Coronary artery (tissue), 2 donors: ENCODE data around the gene HSD17B4.

Experiments
- DNase-seq: peaks from one replicate; pipeline ENCODE4 v3.0.0-alpha.2; 2017; ENCODE audit warnings: low spot score
- H3K27ac ChIP-seq, 2 donors: fragments of 200-600 bp; sonication (generic); one replicate each; pipeline ENCODE4 v1.5.1; 2016 to 2019
- H3K4me3 ChIP-seq: fragments of 200-600 bp; sonication (generic); 2 replicates; pipeline ENCODE4 v1.5.1; 2016; ENCODE audit warnings: mild to moderate bottlenecking, moderate library complexity
- TF ChIP-seq, protein P1 (sequence below): fragments of 200-600 bp; sonication (generic); IDR thresholded peaks from one replicate; pipeline ENCODE4 v1.5.1; 2019; ENCODE audit warnings: antibody characterized with exemption

The HSD17B4 gene, protein sequence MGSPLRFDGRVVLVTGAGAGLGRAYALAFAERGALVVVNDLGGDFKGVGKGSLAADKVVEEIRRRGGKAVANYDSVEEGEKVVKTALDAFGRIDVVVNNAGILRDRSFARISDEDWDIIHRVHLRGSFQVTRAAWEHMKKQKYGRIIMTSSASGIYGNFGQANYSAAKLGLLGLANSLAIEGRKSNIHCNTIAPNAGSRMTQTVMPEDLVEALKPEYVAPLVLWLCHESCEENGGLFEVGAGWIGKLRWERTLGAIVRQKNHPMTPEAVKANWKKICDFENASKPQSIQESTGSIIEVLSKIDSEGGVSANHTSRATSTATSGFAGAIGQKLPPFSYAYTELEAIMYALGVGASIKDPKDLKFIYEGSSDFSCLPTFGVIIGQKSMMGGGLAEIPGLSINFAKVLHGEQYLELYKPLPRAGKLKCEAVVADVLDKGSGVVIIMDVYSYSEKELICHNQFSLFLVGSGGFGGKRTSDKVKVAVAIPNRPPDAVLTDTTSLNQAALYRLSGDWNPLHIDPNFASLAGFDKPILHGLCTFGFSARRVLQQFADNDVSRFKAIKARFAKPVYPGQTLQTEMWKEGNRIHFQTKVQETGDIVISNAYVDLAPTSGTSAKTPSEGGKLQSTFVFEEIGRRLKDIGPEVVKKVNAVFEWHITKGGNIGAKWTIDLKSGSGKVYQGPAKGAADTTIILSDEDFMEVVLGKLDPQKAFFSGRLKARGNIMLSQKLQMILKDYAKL

DNA sequence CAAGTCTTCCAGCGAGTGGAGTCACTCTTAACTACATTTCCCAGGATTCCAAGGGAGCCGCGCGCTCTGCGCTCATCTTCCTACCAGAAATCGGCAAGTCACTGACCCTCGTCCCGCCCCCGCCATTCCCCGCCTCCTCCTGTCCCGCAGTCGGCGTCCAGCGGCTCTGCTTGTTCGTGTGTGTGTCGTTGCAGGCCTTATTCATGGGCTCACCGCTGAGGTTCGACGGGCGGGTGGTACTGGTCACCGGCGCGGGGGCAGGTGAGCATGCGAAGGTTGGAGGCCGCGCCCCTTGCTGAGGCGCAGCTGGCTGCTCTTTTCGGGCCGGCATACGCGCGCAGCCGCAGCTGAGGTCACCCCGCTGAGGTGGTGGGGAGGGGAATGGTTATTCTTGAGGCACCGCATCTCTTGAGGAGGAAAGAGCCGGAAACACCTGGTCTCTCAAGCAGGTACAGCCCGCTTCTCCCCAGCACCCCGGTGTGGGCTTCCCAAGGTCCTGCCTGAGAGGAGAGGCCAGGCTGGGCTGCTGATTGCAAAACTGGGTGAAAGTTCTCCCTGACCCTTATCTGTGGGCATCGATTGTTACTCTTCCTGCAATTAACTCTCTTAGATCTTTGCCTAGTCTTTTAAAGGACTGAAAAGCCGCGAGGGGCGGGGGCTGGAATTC is at the start of gene HSD17B4:
Gene HSD17B4 (plus strand): TSS at position 125 of the 667 bp plus-strand sequence. CDS start 79 bp downstream, at position 204.
- peak; percentile 94 for DNase-seq
- TF ChIP-seq, protein P1, sequence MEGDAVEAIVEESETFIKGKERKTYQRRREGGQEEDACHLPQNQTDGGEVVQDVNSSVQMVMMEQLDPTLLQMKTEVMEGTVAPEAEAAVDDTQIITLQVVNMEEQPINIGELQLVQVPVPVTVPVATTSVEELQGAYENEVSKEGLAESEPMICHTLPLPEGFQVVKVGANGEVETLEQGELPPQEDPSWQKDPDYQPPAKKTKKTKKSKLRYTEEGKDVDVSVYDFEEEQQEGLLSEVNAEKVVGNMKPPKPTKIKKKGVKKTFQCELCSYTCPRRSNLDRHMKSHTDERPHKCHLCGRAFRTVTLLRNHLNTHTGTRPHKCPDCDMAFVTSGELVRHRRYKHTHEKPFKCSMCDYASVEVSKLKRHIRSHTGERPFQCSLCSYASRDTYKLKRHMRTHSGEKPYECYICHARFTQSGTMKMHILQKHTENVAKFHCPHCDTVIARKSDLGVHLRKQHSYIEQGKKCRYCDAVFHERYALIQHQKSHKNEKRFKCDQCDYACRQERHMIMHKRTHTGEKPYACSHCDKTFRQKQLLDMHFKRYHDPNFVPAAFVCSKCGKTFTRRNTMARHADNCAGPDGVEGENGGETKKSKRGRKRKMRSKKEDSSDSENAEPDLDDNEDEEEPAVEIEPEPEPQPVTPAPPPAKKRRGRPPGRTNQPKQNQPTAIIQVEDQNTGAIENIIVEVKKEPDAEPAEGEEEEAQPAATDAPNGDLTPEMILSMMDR = no peak
- Histone ChIP-seq H3K4me3 (peak within 1 kb of the TSS; percentile 91), H3K27ac (peak within 1 kb of the TSS; percentile 78 to 92)

DNA sequence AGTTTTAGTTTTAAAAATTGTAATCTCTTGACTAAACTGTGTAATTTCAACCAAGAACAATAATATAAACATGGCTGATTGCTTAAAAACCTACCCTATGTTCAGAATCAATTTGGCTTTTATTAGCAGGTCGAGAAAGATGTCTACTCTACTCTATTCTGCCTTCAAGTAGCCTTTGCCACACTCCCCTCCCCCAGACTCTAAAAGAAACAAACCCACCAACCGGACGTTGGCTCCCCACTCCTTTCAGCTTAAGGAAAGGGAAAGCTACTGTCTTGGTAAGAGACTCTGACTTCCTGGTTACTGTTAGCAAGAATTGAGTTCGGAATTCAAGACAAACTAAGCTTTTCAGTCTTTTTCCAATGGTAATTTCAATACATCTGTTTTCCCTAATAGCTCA is 49.7 kb upstream of the HSD17B4 start:
- TF ChIP-seq, protein P1 = no peak
- Histone ChIP-seq H3K27ac (no peak overlapping the region), H3K4me3 (no peak overlapping the region)
- DNase-seq = no peak

DNA sequence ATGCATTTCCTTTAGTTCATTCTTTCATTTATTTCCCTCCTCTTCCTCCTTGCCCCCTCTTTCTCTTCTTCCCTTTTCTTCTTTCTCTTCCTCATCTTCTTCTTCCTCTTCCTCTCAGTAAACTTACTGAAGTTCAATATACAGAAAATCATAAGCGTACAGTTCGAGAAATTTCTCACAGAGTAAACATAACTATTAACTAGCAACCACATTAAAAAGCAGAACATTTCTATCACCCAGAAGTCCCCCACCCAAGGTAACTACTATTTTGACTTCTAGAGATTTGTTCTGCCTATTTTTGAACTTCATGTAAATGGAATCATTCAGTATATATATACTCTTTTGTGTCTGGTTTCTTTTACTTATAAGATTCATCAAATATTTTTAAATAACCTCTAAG is 48.3 kb upstream of the HSD17B4 start:
- DNase-seq = no peak
- H3K4me3 ChIP-seq = no peak overlapping the region
- TF ChIP-seq, protein P1 = no peak
- H3K27ac ChIP-seq = no peak overlapping the region

DNA sequence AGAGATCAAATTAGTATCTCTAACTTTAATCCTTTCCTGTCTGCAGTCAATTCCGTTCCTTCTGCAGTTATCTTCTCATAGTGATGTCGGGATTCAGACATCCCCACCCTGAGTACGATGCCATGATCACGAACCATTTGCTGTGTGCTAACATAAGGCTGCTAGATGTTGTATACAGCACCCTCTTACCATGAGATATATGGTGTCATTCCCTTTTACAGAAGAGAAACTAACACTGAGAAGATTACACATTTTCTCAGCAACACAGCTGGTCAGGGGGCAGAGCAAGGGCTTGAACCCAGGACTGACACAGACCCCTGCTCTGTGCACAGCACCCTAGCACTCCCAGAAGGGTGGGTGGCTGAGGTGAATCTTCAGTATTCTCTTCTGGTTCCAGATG is 46.9 kb upstream of the HSD17B4 start:
- TF ChIP-seq, protein P1 = no peak
- Histone ChIP-seq H3K27ac (no peak overlapping the region), H3K4me3 (no peak overlapping the region)
- DNase-seq = no peak

DNA sequence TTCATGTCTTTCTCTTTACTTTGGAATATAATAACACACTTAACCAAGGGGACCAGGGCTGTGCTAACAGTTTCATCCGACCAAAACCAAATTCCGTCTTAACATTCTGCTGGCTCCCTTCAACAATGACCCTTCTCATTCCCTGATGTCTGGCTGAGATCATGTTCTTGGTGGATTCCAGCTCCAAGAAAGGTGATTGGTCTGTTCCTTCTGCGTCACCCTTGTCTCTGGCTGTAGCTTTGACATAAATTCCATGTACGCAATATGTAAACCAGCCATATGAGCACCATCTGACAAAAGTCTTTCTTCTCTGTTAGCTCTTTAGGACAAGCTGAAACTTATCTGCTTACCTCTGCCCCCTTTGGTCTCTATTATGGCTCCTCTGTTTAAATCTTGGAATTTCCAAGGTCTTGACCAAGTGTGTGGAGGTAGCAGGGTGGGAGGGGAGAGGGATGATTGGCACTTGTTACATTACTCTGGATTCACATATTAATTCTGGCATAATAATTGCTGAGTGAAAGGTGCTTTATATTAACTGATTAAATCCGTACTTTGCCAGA is 45.7 kb upstream of the HSD17B4 start:
- no peak for DNase-seq
- H3K27ac ChIP-seq = no peak overlapping the region
- TF ChIP-seq, protein P1 = no peak
- H3K4me3 ChIP-seq = no peak overlapping the region

DNA sequence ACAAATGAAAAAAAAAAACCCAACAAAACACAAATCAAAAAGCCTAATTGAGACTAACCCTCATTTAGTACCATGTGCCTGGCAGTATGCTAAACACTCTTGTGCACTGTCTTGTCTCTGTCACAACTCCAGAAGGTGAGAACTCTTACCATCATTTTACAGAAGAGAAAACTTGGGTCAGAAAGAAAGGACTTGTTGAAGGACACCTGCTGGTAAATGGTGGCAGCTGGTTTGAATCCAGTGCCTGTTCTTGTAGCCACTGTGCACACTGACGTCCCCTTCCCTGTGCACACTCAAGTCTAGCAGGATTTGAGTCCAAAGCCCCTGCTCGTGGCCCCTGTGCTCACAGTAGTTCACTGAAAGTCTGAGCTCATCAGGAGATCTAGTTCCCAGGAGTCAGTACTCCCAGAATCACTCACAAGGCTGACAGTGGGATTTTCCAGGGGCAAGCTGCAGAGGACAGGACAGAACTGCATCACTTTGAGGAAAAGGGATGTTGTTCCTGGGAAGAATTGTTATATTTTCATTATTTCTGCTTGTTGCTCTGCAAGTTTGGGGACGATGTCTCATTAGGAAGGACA is 43.0 kb upstream of the HSD17B4 start:
- DNase-seq = no peak
- H3K27ac ChIP-seq = no peak overlapping the region
- TF ChIP-seq, protein P1 = no peak
- no peak overlapping the region for H3K4me3 ChIP-seq
